Thyroid gland (tissue), 4 donors: Measurements from ENCODE around the gene SLC25A45. TPM values are rescaled to one million over a fixed set of nuclear protein-coding genes. Genes with fewer than 3 reads are reported as not detected.

Experiments
- DNase-seq, 2 donors: peaks; one replicate each; pipeline ENCODE4 v3.0.0-alpha.2; 2019
- H3K27ac ChIP-seq, 3 donors: fragments of 200-600 bp; sonication (generic); 1 replicate in 2 of 3; 2 replicates in 1 of 3; pipeline ENCODE4 v1.5.1; 2016 to 2019; ENCODE audit warnings: mild to moderate bottlenecking in 1 of 3, moderate library complexity in 1 of 3
- H3K27me3 ChIP-seq: fragments of 200-600 bp; sonication (generic); one replicate; pipeline ENCODE4 v1.5.1; 2019
- H3K36me3 ChIP-seq, 2 donors: fragments of 200-600 bp; sonication (generic); one replicate each; pipeline ENCODE4 v1.5.1; 2016 to 2019
- H3K4me1 ChIP-seq, 2 donors: fragments of 200-600 bp; sonication (generic); one replicate each; pipeline ENCODE4 v1.5.1; 2017 to 2019
- H3K4me3 ChIP-seq, 3 donors: fragments of 200-600 bp; sonication (generic); replicated peaks in 1 of 3; 1 replicate in 2 of 3; 2 replicates in 1 of 3; pipeline ENCODE4 v1.5.1; 2016; ENCODE audit warnings: mild to moderate bottlenecking in 1 of 3
- H3K9me3 ChIP-seq: fragments of 200-600 bp; sonication (generic); one replicate; pipeline ENCODE4 v1.5.1; 2017
- POLR2A ChIP-seq, 2 donors: fragments of 450-650 bp; IDR thresholded peaks; one replicate each; pipeline ENCODE4 v1.6.1; 2017; ENCODE audit warnings: antibody characterized with exemption in 2 of 2, mild to moderate bottlenecking in 2 of 2, moderate library complexity in 1 of 2
- WGBS, 2 donors: methylation state at CpG; one replicate each; pipeline ENCODE4 v1.1.5; 2017; 5-methylcytosine and 5-hydroxymethylcytosine counted together
- intact Hi-C: fragments of 100-400 bp; cut with DNase I; formaldehyde crosslinking; loops from one replicate; pipeline ENCODE4 v1.15.1; 2023
- total RNA-seq, 4 donors: library from RNA; depleted of rRNA; stranded (reverse); fragments of >200 nt; gene quantifications; one replicate each; pipeline ENCODE4 v1.2.3, GENCODE V29; 2016
- TF ChIP-seq, protein P1 (sequence below), 6 experiments: fragments of 200-600 bp in 3 of 6; fragments of 450-650 bp in 3 of 6; sonication (generic) in 3 of 6; IDR thresholded peaks; one replicate each; pipeline ENCODE4 v1.5.1; 2016 to 2019; ENCODE audit warnings: antibody characterized with exemption in 6 of 6, mild to moderate bottlenecking in 2 of 6, inconsistent platforms in 1 of 6, moderate library complexity in 1 of 6

The SLC25A45 gene
- total RNA-seq, 4 donors from 2014 or later, result 13.0 to 28.0 (median 20.9) TPM

GRCh38 chr11:65329944-65330403 lies 52.5 kb downstream of the SLC25A45 start:
- Histone ChIP-seq H3K4me3 (no peak overlapping the region), H3K4me1 (peaks cover 9% of the 10 kb centered on the region in 2 donors), H3K27ac (peak overlapping the region in 1 of 3 donors; percentile 27), H3K27me3 (no peaks in the 10 kb centered on the region), H3K36me3 (no peaks in the 10 kb centered on the region), H3K9me3 (no peaks in the 10 kb centered on the region)
- TF ChIP-seq, protein P1, sequence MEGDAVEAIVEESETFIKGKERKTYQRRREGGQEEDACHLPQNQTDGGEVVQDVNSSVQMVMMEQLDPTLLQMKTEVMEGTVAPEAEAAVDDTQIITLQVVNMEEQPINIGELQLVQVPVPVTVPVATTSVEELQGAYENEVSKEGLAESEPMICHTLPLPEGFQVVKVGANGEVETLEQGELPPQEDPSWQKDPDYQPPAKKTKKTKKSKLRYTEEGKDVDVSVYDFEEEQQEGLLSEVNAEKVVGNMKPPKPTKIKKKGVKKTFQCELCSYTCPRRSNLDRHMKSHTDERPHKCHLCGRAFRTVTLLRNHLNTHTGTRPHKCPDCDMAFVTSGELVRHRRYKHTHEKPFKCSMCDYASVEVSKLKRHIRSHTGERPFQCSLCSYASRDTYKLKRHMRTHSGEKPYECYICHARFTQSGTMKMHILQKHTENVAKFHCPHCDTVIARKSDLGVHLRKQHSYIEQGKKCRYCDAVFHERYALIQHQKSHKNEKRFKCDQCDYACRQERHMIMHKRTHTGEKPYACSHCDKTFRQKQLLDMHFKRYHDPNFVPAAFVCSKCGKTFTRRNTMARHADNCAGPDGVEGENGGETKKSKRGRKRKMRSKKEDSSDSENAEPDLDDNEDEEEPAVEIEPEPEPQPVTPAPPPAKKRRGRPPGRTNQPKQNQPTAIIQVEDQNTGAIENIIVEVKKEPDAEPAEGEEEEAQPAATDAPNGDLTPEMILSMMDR (IDR thresholded peaks at IDR 0.05), result peak; percentile 63 to 87 (median 73)
- no peak for TF ChIP-seq POLR2A (IDR thresholded peaks at IDR 0.05)
- DNase-seq, result peak; percentile 91 to 93
- intact Hi-C loops, result no loop called here
- WGBS, 2 donors, result 7 to 12% methylated on average over 13 of the region's 13 CpGs

DNA sequence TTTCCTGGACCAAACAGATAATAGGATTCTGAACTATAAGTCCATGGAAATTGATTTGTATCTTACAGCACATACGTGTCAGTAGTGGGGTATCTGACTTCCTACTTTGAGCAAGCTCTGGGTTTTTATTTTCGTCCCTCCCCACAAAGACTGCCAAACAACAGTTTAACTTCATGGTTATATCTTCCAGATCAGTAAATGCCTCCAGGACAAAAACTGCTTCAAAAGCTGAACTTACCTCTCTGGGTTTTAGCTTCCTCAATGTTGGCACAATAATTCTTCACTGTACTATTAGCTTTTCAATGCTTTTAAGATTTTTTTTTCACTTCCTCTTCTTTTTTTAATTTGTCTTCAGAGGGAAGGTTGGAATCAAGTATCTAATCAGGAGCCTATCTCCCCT lies 53.0 kb downstream of the SLC25A45 start:
- 68 to 78% methylated on average over 2 of the region's 2 CpGs for WGBS, 2 donors
- Histone ChIP-seq H3K9me3 (no peaks in the 10 kb centered on the region), H3K4me3 (no peak overlapping the region), H3K27ac (peak overlapping the region in 1 of 3 donors; percentile 27), H3K36me3 (no peaks in the 10 kb centered on the region), H3K27me3 (no peaks in the 10 kb centered on the region), H3K4me1 (peaks cover 4 to 6% of the 10 kb centered on the region in 2 donors)
- no peak for TF ChIP-seq POLR2A (IDR thresholded peaks at IDR 0.05)
- TF ChIP-seq, protein P1 (IDR thresholded peaks at IDR 0.05), result no peak
- DNase-seq, result no peak
- intact Hi-C loops, result no loop called here

- Histone ChIP-seq H3K9me3 (no peaks in the 10 kb centered on the region), H3K4me3 (no peak overlapping the region), H3K36me3 (peaks cover 3 to 4% of the 10 kb centered on the region in 2 donors), H3K4me1 (peaks cover 4% of the 10 kb centered on the region in 2 donors), H3K27ac (no peak overlapping the region), H3K27me3 (no peaks in the 10 kb centered on the region)
- no peak for DNase-seq
- intact Hi-C loops, result no loop called here
- TF ChIP-seq POLR2A (IDR thresholded peaks at IDR 0.05), result no peak
- TF ChIP-seq, protein P1 (IDR thresholded peaks at IDR 0.05), result no peak
- WGBS, 2 donors, result 75 to 80% methylated on average over 8 of the region's 8 CpGs
Measured at GRCh38 chr11:65327021-65327420, 55.4 kb downstream of the SLC25A45 start.

DNA sequence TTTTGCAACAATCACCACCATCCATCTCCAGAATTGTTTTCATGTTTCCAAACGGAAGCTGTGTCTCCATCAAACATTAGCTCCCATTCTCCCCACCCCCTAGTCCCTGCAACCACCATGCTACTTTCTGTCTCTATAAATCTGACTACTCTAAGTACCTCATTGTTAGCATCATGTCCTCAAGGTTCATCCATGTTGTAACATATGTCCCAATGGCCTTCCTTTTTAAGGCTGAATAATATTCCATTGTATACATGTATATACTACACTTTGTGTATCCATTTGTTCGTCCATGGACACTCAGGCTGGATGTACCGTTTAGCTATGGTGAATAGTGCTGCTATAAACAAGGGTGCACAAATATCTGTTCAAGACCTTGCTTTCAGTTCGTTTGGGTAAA lies 57.0 kb downstream of the SLC25A45 start:
- WGBS, 2 donors, result 86 to 89% methylated on average over 4 of the region's 4 CpGs
- H3K36me3 ChIP-seq, result peaks cover 19% of the 10 kb centered on the region in 2 donors
- H3K27me3 ChIP-seq, result no peaks in the 10 kb centered on the region
- H3K27ac ChIP-seq, result no peak overlapping the region
- no peaks in the 10 kb centered on the region for H3K9me3 ChIP-seq
- peaks cover 4% of the 10 kb centered on the region in 2 donors for H3K4me1 ChIP-seq
- intact Hi-C loops, result no loop called here
- no peak for DNase-seq
- no peak overlapping the region for H3K4me3 ChIP-seq
- TF ChIP-seq, protein P1 (IDR thresholded peaks at IDR 0.05), result no peak
- no peak for TF ChIP-seq POLR2A (IDR thresholded peaks at IDR 0.05)

Other genes with a start within 250 kb of the SLC25A45 start
- gene SYVN1, start 248.1 kb downstream of the SLC25A45 start, total RNA-seq, result 100 to 1,000 TPM in 1 of 4 donors, 10 to 100 TPM in 3; 28.8 to 103 (median 69.7) TPM
- gene SPDYC, start 212.4 kb downstream of the SLC25A45 start, total RNA-seq, result not detected
- 100 to 1,000 TPM; 265 to 519 (median 340) TPM for gene CAPN1, start 200.7 kb downstream of the SLC25A45 start, total RNA-seq
- gene POLA2, start 120.7 kb downstream of the SLC25A45 start, total RNA-seq, result 10 to 100 TPM in 2 of 4 donors, 1 to 10 TPM in 2; 7.6 to 11.3 (median 10.4) TPM
- gene CDC42EP2, start 67.8 kb downstream of the SLC25A45 start, total RNA-seq, result 10 to 100 TPM; 20.6 to 35.7 (median 25.2) TPM
- 10 to 100 TPM; 45.0 to 52.7 (median 48.0) TPM for gene DPF2, start 48.8 kb downstream of the SLC25A45 start, total RNA-seq
- gene TIGD3, start 27.9 kb downstream of the SLC25A45 start, total RNA-seq, result under 1 TPM in 1 of 4 donors, not detected in 3; 0.34 TPM
- 10 to 100 TPM; 22.5 to 44.9 (median 31.0) TPM for gene FRMD8, start 4.0 kb upstream of the SLC25A45 start, total RNA-seq
- gene NEAT1, start 40.2 kb upstream of the SLC25A45 start, total RNA-seq, result 1,000 to 10,000 TPM in 1 of 4 donors, 100 to 1,000 TPM in 3; 195 to 1,623 (median 652) TPM
- over 10,000 TPM; 20,994 to 36,233 (median 26,043) TPM for gene MALAT1, start 116.4 kb upstream of the SLC25A45 start, total RNA-seq
- gene SCYL1, start 142.4 kb upstream of the SLC25A45 start, total RNA-seq, result 100 to 1,000 TPM in 3 of 4 donors, 10 to 100 TPM in 1; 99.8 to 122 (median 116) TPM
- gene LTBP3, start 175.7 kb upstream of the SLC25A45 start, total RNA-seq, result 100 to 1,000 TPM; 195 to 277 (median 222) TPM
- gene ZNRD2, start 187.8 kb upstream of the SLC25A45 start, total RNA-seq, result 10 to 100 TPM; 28.2 to 79.1 (median 41.3) TPM
- gene FAM89B, start 189.9 kb upstream of the SLC25A45 start, total RNA-seq, result 10 to 100 TPM; 26.9 to 55.5 (median 43.2) TPM
- 10 to 100 TPM in 2 of 4 donors, 1 to 10 TPM in 2; 8.6 to 18.8 (median 12.0) TPM for gene EHBP1L1, start 193.4 kb upstream of the SLC25A45 start, total RNA-seq
- gene KCNK7, start 213.2 kb upstream of the SLC25A45 start, total RNA-seq, result 1 to 10 TPM in 1 of 4 donors, not detected in 3; 1.2 TPM
- gene MAP3K11, start 231.6 kb upstream of the SLC25A45 start, total RNA-seq, result 10 to 100 TPM; 43.1 to 67.8 (median 51.3) TPM
- gene PCNX3, start 233.1 kb upstream of the SLC25A45 start, total RNA-seq, result 10 to 100 TPM; 18.9 to 54.2 (median 47.0) TPM